Stimulated activated naive CD8-positive, alpha-beta T cell treated with anti-CD3 and anti-CD28 coated beads, Interleukin-15, Interleukin-2, amounts not matched to agents 100 ng/mL and 50 ng/mL, for 24 hours (primary cell): ENCODE data around the gene BCL10.

Experiments used
- H3K27ac Mint-ChIP-seq: one replicate; pipeline ENCODE4 v1.8.0; 2021; ENCODE audit warnings: mild to moderate bottlenecking, mixed read lengths
- H3K27me3 Mint-ChIP-seq: one replicate; pipeline ENCODE4 v1.8.0; 2021; ENCODE audit warnings: mixed read lengths
- H3K36me3 Mint-ChIP-seq: one replicate; pipeline ENCODE4 v1.8.0; 2021; ENCODE audit warnings: low read depth, mixed read lengths
- H3K4me1 Mint-ChIP-seq: one replicate; pipeline ENCODE4 v1.8.0; 2021; ENCODE audit warnings: low read depth, mixed read lengths
- H3K4me3 Mint-ChIP-seq: one replicate; pipeline ENCODE4 v1.8.0; 2021; ENCODE audit warnings: mild to moderate bottlenecking, mixed read lengths
- H3K9me3 Mint-ChIP-seq: one replicate; pipeline ENCODE4 v1.8.0; 2021; ENCODE audit warnings: mixed read lengths

The BCL10 gene

DNA sequence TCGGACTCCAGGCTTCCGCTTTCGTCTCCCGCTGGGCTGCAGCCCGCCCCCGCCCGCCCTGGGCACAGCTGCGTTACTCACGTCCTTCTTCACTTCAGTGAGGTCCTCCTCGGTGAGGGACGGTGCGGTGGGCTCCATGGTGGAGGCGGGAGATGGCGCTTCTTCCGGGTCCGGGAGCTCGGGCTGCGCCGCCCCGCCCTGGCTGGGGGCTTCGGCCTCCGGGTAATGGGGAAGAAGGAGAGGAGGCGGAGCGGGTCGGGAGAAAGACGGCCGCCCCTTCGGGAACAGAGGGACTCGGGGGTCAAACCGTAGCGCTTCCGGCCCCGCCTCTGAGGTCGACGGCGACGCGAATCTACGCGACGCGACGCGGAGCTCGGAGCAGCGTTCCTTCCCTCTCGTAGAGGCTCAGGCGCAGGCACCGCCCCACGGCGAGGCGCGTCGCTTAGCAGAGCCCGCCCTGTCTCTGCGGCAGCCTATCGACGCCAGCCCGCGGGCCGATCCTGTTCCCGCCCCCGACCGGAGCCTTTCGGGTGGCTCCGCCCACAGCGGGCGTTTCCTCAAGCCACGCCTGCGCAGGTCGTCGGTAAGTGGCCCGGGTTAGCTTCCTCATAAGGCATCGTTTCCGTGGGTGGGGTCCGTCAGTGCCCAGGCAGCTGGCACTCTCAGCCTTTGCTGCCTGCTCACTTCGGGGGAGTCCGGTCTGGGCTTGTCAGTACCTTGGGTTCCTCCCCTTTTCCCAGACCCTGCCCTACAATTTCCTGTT lies at the start of gene BCL10:
Gene BCL10 (minus strand): TSS at position 418 of the 763 bp plus-strand sequence. CDS start 280 bp downstream, at position 138.
- Mint-ChIP-seq H3K4me1 (peaks cover 55% of the 10 kb centered on the region), H3K9me3 (no peaks in the 10 kb centered on the region), H3K27ac (peak within 1 kb of the TSS; percentile 88), H3K4me3 (peak within 1 kb of the TSS; percentile 89), H3K36me3 (peaks cover 34% of the 10 kb centered on the region), H3K27me3 (peaks cover 5% of the 10 kb centered on the region)

DNA sequence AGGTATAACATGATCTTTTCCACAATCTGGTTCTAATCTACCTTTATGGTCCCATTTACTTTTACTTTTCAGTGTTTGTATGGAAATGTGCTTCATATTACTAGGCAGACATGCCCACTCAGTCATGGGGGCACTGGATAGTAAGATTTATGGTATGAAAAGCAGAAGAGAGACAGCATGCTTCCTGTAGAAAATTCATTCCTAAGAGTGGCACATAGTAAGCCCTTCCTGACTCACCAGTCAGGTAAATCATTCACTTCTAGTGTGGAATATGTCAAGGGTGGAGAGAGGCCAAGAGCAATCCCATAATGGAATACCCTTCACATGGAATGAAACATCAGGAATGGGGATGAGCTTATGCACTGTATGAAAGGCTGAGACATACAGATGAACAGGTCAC lies 49.5 kb upstream of the BCL10 start:
- no peak overlapping the region for H3K27ac Mint-ChIP-seq
- no peaks in the 10 kb centered on the region for H3K36me3 Mint-ChIP-seq
- H3K4me3 Mint-ChIP-seq = no peak overlapping the region
- peaks cover 48% of the 10 kb centered on the region for H3K27me3 Mint-ChIP-seq
- H3K9me3 Mint-ChIP-seq = no peaks in the 10 kb centered on the region
- peaks cover 8% of the 10 kb centered on the region for H3K4me1 Mint-ChIP-seq

DNA sequence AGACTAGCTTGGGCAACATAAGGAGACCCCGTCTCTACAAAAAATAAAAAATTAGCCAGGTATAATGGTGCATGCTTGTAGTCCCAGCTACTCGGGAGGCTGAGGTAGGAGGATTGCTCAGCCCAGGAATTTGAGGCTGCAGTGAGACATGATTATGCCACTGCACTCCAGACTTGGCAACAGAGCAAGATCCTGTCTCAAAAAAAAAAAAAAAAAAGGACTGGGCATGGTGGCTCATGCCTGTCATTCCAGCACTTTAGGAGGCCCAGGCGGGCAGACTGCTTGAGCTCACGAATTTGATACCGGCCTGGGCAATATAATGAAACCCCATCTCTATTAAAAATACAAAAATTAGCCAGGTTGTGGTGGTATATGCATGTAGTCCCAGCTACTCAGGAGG lies 47.3 kb upstream of the BCL10 start:
- Mint-ChIP-seq H3K27me3 (peaks cover 54% of the 10 kb centered on the region), H3K27ac (no peak overlapping the region), H3K9me3 (no peaks in the 10 kb centered on the region), H3K4me1 (peaks cover 11% of the 10 kb centered on the region), H3K36me3 (no peaks in the 10 kb centered on the region), H3K4me3 (no peak overlapping the region)

DNA sequence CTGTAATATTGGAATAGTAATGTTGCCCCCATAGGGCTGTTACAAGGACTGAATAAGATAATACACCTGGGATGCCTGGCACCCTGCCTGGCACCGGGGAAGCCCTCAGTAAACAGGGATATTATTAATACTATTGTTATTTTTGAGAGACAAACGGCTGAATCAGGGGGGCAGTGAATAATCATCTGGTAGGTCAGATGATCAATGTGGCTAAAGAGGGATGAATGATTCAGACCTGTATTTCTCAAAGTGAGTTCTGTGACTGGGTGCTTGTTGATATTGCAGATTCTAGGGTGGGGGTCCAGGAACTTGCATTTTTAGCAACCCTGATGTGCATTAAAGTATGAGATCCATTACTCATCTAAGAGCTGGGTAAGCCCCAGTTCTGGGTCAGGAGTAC lies 46.2 kb upstream of the BCL10 start:
- H3K4me1 Mint-ChIP-seq = peaks cover 11% of the 10 kb centered on the region
- H3K27me3 Mint-ChIP-seq = peaks cover 62% of the 10 kb centered on the region
- H3K4me3 Mint-ChIP-seq = no peak overlapping the region

DNA sequence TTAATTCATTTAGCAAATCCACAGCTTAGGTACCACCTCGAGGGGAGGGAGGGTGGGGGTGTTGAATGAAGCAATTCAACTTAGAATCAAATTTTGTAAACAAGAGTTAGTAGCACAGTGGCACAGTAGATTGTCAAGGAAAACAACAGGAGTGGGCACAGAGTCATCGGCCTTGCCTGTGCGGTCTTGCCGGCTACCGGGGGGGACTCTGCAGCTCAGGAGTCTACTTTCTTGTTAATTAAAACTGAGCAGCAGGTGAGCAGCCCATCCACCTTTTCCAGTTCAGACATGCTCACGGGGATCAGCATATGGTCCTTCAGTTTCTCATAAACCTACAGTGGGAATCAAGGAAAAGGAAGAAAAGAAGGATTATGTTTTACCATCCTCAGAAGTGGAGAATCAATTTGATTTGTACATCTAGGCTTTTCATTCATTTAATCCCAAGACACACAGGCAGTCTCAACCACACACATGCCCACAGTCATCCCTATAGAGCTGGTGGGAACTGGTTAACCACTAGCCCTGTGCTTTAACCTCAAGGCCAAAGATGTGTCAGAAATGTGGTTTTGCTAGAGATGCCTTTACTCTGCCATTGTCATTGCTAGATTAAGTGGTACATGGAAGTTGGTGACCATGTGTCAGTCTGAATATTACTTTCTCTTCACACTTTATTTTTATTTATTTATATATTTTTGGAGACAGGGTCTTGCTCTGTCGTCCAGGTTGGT lies 45.0 kb upstream of the BCL10 start:
- H3K4me1 Mint-ChIP-seq = peaks cover 11% of the 10 kb centered on the region
- H3K9me3 Mint-ChIP-seq = no peaks in the 10 kb centered on the region
- H3K27ac Mint-ChIP-seq = peak overlapping the region; percentile 56
- no peaks in the 10 kb centered on the region for H3K36me3 Mint-ChIP-seq
- H3K4me3 Mint-ChIP-seq = no peak overlapping the region
- peaks cover 68% of the 10 kb centered on the region for H3K27me3 Mint-ChIP-seq

More for the DNA sequence above, 46.2 kb upstream of the BCL10 start:
- no peaks in the 10 kb centered on the region for H3K9me3 Mint-ChIP-seq
- H3K36me3 Mint-ChIP-seq = no peaks in the 10 kb centered on the region
- H3K27ac Mint-ChIP-seq = no peak overlapping the region

DNA sequence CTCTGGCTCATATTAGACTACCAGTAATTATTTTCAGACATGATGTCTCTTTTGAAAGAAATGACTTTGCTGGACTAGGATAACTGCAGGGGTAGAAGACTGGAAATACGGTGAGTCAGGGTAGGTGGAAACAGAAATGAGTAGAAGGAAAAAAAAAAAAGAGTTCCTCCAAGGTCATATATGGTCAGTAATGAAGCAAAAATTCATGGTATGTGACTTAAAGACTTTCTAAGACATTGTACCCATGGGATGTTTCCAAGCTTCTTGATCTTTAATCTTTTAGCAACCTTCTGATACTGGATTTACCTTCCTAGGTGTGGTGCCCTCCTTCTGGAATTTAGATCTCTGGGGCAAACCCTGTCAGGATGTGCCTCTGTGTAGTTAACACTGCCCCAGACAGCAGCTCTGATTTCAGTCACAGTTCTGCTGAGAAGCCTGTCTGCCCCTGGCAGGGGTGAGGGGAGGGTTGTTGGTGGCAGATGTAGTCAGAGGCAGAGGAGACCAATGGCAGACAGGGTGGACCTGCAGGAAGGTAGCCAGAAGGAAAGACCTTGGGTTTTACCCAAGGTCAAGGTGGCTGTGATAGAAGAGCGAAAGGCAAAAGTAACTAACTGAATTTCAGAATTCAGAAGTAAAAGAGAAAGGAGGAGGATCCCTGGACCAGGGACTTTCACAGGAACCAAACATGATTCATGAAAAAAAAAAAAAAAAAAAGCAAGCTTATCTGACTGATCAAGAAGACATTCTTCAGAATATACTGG lies 44.1 kb upstream of the BCL10 start:
- no peaks in the 10 kb centered on the region for H3K9me3 Mint-ChIP-seq
- H3K27ac Mint-ChIP-seq = peak overlapping the region; percentile 23
- H3K4me3 Mint-ChIP-seq = no peak overlapping the region
- no peaks in the 10 kb centered on the region for H3K36me3 Mint-ChIP-seq
- H3K27me3 Mint-ChIP-seq = peaks cover 71% of the 10 kb centered on the region
- peaks cover 11% of the 10 kb centered on the region for H3K4me1 Mint-ChIP-seq

DNA sequence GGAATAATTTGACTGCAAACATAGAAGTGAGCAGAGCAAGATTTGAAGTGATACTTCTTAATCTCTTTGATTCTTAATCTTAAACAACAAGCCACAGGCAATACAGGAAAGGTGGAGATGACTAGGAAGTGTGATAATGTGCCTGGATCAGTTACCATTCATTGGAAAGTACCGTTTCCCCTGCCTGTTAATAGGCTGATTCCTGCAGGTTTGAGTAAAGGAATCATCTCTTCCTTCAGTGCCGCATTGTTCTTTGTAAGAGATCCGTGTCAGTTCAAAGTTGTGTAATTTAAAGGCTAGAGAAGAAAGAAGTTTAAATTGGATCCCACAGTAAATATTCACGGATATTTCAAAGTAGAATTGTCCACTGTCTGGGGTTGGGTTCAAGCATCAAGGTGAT lies 43.5 kb upstream of the BCL10 start:
- no peaks in the 10 kb centered on the region for H3K9me3 Mint-ChIP-seq
- H3K4me1 Mint-ChIP-seq = peaks cover 11% of the 10 kb centered on the region
- H3K27ac Mint-ChIP-seq = no peak overlapping the region
- H3K27me3 Mint-ChIP-seq = peaks cover 69% of the 10 kb centered on the region
- H3K36me3 Mint-ChIP-seq = no peaks in the 10 kb centered on the region
- no peak overlapping the region for H3K4me3 Mint-ChIP-seq

DNA sequence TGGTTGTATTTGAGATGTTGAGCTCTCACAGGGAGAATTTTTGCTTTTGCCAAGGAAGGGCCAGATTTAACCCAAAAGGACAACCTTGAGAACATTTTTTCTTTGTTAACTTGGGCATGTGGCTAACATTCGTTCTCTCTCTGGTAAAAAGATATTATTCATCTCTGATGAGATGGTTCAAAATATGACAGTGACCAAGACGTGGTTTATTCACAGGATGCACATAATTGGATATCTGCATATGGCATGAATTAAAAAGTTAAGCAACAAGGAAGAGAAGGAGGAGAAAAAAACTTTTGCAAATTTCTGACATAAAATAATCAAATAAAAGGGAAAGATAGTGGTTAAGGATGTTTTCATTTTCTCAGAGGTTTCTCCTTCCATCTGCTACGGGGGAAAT lies 43.1 kb upstream of the BCL10 start:
- Mint-ChIP-seq H3K36me3 (no peaks in the 10 kb centered on the region), H3K9me3 (no peaks in the 10 kb centered on the region), H3K27me3 (peaks cover 71% of the 10 kb centered on the region), H3K27ac (no peak overlapping the region), H3K4me1 (peaks cover 11% of the 10 kb centered on the region), H3K4me3 (no peak overlapping the region)

DNA sequence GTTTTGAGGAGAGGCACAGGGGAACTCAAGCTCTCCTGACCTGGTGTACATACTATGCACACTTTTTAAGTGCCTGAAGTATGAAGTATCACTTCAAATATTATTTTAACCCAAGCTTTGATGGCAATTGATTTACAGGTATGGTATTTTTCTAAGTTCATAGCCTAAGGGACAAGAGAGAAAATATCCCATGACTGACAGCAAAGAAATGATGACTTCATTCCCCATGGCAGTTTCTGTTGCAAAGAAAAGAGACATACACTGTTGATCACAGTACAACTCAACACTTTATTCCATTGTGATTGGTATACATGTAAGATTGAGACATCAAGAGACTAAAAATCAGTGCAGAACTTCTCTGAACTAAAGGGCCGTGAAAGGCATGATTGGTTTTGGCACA lies 41.8 kb upstream of the BCL10 start:
- no peaks in the 10 kb centered on the region for H3K36me3 Mint-ChIP-seq
- H3K27ac Mint-ChIP-seq = no peak overlapping the region
- no peak overlapping the region for H3K4me3 Mint-ChIP-seq
- peaks cover 74% of the 10 kb centered on the region for H3K27me3 Mint-ChIP-seq
- peaks cover 11% of the 10 kb centered on the region for H3K4me1 Mint-ChIP-seq
- no peaks in the 10 kb centered on the region for H3K9me3 Mint-ChIP-seq

DNA sequence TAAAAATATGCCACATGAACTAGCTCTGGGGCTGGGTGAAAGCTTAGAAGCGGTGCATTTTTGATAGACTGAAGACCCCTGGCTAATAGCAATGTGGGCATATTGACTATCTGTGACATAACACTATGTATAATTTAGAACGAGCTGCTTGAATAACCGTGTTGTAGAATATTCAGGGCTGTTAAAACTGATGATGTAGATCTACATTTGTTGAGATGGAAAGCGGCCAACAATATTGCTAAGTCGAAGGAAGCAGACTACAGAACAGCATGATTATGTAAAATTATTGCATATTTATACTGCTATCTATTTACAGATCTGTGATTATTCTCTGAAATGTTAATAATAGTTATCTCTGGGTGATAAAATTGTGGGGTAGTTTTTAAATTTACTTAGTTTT lies 41.1 kb upstream of the BCL10 start:
- Mint-ChIP-seq H3K4me3 (no peak overlapping the region), H3K9me3 (no peaks in the 10 kb centered on the region), H3K4me1 (peaks cover 11% of the 10 kb centered on the region), H3K27me3 (peaks cover 77% of the 10 kb centered on the region), H3K27ac (no peak overlapping the region), H3K36me3 (no peaks in the 10 kb centered on the region)

DNA sequence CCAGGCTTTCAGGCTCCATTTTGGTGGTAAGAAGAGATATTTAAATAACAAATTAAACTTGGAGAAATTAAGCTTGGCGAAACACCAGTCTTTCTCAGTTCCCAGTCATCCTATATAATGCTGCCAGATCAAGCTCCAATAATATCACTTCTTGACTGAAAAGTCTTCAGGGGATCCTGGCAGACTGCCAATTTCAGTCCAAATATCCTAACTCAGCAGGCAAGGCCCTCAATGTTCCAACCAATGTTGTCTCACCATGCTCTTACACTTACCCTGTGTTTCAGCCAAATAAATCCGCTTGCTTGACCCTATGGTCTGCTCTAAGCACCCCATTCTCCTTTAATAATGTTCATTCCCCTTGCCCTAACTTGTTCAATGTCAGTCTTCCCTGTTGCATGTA lies 39.9 kb upstream of the BCL10 start:
- no peaks in the 10 kb centered on the region for H3K36me3 Mint-ChIP-seq
- peaks cover 11% of the 10 kb centered on the region for H3K4me1 Mint-ChIP-seq
- H3K27ac Mint-ChIP-seq = no peak overlapping the region
- H3K4me3 Mint-ChIP-seq = no peak overlapping the region
- no peaks in the 10 kb centered on the region for H3K9me3 Mint-ChIP-seq
- H3K27me3 Mint-ChIP-seq = peaks cover 84% of the 10 kb centered on the region

DNA sequence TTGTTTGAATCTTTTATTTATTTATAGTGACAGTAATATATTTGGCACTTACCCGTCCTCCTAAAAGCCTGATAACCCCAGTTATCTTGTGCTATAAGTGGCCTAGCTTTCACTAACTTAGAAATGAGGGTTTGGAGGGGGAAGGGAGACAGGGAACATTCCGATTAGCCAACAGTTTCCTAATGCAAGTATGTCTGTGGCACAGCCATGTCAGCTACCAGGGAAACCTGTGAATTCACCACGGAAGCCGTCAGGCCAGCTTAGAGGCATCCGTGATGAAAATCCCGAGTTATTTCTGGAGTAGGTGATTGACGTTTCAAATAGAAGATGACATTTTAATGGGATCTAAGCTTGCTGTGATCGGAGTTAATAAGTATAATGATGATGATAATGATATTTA lies 39.4 kb upstream of the BCL10 start:
- peaks cover 83% of the 10 kb centered on the region for H3K27me3 Mint-ChIP-seq
- H3K27ac Mint-ChIP-seq = no peak overlapping the region
- no peaks in the 10 kb centered on the region for H3K36me3 Mint-ChIP-seq
- no peak overlapping the region for H3K4me3 Mint-ChIP-seq
- peaks cover 9% of the 10 kb centered on the region for H3K4me1 Mint-ChIP-seq
- no peaks in the 10 kb centered on the region for H3K9me3 Mint-ChIP-seq

DNA sequence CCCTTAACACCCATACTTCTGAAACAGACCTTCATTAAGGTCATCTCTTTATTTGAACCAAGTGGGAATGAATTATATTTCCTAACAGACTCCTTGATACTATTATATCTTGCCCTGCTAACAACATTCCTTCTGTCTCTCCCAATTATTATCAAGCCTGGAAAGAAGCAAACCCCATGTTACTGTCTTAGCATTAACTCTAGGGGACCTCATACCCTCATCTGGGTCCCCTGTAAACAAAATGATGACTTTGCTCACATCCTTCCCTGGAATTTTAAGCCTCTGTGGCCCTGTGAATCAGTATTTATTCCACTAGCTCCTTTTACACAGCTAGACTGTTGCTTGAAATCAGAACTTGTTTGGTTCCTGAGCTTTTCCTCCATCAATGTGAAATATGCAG lies 38.3 kb upstream of the BCL10 start:
- Mint-ChIP-seq H3K4me3 (no peak overlapping the region), H3K36me3 (no peaks in the 10 kb centered on the region), H3K9me3 (no peaks in the 10 kb centered on the region), H3K27ac (no peak overlapping the region), H3K4me1 (no peaks in the 10 kb centered on the region), H3K27me3 (peaks cover 83% of the 10 kb centered on the region)

DNA sequence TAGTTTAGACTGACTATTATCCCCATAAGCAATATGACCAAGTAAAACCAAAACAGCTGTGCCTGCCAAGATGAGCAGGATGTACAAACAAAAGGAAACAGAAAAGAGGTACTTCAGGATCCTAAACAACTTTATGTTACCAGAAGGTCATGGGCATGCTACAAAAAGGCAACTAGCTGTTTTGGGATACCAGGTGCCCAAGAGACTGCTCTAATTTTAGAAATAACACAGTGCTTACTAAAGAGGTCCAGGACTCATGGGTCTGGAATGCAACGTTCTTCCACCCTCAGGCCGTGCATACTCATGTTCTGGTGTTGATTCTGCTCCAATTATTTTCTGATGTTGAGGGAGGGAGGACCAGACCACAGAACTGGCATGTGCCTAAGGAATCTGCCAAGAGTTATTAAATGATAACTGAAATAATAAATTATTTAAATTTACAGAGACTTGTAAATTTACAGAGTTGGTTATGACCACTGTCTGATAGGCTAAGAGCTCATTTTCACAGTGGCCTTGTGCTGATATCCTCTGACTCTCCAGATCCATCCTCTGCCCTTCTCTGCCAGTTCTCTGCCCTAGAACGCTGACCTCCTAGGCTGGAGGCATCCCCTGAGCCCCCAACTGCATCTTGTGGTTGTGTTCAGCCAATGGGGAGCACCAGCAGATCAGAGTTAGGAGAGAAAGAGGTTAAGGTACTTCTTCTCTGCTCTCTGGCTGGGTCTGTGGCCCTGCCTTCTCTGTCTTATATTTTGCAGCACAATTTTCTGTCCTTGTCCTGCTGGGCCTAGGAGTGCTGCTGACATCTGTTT lies 37.7 kb upstream of the BCL10 start:
- no peak overlapping the region for H3K4me3 Mint-ChIP-seq
- no peaks in the 10 kb centered on the region for H3K4me1 Mint-ChIP-seq
- no peaks in the 10 kb centered on the region for H3K9me3 Mint-ChIP-seq
- H3K27me3 Mint-ChIP-seq = peaks cover 84% of the 10 kb centered on the region
- no peak overlapping the region for H3K27ac Mint-ChIP-seq
- no peaks in the 10 kb centered on the region for H3K36me3 Mint-ChIP-seq
